DND-41 (cell line): ENCODE data around the gene CHRDL1.

Source experiments
- EZH2 ChIP-seq: IDR thresholded peaks from 3 replicates; pipeline ENCODE4 v1.6.1; 2012; ENCODE audit warnings: borderline replicate concordance, low read depth, mild to moderate bottlenecking, moderate library complexity, low read length, inconsistent platforms; ENCODE audit not compliant: severe bottlenecking
- TF ChIP-seq, protein P1 (sequence below): IDR thresholded peaks from 2 replicates; pipeline ENCODE4 v1.5.1; 2012; ENCODE audit warnings: borderline replicate concordance, low read length, moderate library complexity, mild to moderate bottlenecking; ENCODE audit not compliant: poor library complexity, severe bottlenecking; ENCODE audit errors: extremely low read depth

DNA sequence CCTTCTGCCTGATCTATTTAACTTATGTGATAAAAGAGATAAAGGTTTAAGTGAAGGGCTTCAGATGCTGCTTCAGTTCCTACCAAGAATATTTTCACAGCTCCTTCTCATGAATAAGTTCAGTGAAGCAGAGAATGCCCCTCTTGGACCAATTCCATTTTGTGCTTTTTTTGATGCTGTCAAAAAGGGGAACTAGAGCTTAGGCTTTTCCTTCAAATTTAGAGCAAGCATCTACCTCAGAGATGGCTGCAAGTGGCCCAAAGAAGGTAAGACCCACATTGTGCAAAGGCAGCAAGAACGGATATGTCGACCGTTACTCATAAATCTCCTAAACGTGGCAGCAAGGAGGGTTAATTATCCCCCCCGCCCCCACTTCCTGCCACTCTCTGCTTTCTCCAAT lies 4.5 kb downstream of the CHRDL1 start:
- TF ChIP-seq, protein P1, sequence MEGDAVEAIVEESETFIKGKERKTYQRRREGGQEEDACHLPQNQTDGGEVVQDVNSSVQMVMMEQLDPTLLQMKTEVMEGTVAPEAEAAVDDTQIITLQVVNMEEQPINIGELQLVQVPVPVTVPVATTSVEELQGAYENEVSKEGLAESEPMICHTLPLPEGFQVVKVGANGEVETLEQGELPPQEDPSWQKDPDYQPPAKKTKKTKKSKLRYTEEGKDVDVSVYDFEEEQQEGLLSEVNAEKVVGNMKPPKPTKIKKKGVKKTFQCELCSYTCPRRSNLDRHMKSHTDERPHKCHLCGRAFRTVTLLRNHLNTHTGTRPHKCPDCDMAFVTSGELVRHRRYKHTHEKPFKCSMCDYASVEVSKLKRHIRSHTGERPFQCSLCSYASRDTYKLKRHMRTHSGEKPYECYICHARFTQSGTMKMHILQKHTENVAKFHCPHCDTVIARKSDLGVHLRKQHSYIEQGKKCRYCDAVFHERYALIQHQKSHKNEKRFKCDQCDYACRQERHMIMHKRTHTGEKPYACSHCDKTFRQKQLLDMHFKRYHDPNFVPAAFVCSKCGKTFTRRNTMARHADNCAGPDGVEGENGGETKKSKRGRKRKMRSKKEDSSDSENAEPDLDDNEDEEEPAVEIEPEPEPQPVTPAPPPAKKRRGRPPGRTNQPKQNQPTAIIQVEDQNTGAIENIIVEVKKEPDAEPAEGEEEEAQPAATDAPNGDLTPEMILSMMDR = no peak
- no peak for TF ChIP-seq EZH2
